GM19324 (cell line): ENCODE results near the gene SPG11.

ENCODE experiments used
- ATAC-seq: cut with Tn5 transposase; IDR thresholded peaks from one replicate; pipeline ENCODE4 v1.9.1; 2021; ENCODE audit warnings: mild to moderate bottlenecking, moderate library complexity; ENCODE audit not compliant: unreplicated experiment, low FRiP score

SPG11 gene

DNA sequence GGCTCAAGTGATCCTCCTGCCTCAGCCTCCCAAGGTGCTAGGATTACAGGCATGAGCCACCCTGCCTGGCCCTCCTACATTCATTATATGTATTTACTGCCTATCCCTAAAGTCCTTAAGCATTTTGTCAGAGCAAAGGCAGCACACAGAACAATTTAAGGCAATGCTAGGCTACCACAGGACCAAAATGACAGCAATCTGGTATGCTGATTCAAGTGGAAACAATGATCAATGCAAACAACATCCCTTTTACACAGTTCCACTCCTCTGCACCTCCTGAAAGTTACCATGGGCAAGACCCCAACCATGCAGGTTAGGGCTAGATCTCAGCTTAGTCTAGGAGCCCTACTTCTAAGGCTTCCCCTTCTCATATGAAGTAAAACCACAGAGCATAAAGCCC, 40.3 kb downstream of the SPG11 start:
- ATAC-seq = no peak

DNA sequence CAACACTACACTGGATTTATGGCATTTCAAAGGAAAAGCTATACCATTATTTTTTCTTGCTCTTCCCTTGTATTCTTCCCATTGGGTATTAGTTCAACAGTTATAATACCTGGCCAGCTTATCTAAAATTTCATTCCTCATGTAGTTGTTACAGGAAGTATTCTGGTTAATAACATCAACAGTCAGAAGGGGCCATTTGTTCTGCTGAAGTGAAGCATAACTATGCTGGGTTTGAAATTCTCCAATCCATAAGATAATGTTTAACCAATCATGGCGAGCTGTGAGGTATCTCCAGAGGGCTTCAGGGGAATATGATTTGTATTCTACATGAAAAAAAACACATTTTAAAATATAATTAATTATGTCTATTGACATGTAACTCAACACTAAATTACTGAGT, 43.4 kb downstream of the SPG11 start:
- ATAC-seq = no peak

DNA sequence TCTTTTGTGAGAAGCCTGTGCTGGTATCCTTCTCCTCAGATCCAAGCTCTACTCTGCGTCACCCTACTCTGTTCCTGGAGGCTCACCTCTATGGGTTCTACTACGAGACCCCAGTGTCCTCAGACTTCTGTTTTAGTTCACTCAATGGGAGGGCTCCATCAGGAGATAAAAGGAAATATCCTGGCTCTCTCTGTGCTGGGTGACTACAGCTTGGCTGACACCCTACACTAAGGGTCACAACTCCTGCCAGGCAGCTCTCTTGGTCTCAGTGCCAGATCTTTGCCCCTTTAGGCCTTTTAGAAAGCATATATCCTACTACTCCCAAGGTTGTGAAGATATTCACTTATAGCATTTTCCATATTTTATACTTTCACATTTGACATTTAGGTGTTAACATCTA, 46.5 kb downstream of the SPG11 start:
- ATAC-seq = no peak

DNA sequence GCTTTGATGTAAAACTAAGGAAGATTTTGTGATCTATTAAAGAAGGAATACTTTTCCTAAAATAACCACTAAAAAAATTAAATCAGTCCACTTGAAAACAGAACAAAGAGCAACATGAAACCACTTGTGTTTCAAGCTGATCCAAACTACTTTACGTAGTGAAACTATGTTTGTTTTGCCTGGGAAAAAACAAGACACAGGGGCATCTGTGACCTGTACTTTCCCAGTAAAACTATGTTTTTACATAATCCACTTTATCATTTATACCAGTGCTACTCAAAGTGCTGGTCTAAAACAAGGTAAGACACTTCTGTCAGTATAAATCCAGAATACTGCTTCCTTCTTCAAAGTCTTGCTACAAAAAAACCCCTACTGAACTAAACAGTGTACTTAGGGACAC, 56.7 kb downstream of the SPG11 start:
- no peak for ATAC-seq

DNA sequence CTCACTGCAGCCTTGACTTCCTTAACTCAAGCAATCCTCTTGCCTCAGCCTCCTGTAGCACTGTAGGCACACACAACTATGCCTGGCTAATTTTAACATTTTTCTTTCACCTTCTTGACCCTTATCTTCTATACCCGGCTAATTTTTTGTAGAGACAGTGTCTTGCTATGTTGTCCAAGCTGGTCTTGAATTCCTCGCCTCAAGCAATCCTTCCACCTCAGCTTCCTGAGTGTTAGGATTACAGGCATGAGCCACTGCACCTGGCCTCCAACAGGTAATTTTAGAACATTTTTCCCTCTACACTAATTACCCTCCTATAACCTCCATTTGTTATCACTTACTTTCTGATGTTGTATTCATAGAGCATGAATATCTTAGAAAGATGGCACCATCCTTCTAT, 60.3 kb downstream of the SPG11 start:
- ATAC-seq = no peak

DNA sequence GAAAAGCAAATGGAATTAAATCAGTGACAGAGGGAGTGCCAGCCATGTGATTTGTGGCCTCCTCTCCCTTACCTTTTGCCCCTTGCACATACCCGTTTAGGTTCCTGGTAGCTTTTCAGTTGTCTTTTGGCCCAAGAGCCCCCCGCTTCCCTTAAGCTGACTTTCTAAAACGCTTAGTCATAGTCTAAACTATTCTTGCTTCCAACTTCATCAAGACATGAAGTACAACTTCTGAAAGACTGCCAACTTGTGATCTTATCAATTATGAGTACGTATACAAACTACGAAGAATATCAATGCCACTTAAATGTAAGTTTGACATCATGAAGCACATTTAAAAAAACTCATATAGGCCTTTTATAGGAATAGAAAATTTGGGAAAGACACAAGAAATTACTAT, 64.6 kb downstream of the SPG11 start:
- ATAC-seq = no peak

DNA sequence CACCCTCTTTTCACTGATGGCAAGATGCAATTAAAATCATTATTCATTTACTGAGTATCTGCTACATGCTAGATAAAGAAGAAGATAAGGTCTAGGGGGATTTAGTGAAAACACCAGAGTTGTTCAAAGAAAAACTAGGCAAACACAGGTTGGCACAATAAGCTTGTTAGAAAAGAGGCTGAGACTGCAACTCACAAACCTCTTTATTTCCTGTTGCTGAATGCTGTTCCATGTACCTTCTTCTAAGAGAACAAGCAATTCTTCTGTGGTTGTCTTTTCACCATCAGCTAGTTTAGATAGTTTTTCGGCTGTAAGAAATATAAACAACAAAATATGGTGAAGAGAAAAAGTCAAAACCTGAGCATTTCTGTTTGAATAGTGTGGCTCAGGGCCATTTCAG, 65.4 kb downstream of the SPG11 start:
- no peak for ATAC-seq

DNA sequence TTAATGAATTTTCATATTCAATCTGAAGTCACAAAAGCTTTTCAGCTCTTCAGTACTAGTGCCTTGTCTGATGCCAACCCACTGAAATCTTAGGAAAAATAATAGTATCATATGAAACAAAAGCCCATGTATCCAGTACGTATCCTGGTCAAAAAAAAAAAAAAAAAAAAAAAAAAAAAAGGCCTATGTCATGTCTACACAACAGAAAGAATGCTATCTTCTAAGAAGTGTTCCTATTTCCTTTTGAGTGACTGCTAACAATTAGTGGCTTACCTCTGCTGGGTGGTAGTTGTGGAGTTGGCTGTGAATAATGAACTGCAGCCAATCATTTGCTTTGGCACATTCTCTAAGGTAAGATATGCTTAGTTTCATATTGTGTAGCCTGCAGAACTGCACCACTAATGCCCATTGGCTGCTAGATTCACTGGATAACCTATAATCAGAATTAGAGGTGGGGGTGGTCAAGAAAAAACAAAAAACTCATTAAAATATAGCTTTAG, 66.9 kb downstream of the SPG11 start:
- no peak for ATAC-seq

DNA sequence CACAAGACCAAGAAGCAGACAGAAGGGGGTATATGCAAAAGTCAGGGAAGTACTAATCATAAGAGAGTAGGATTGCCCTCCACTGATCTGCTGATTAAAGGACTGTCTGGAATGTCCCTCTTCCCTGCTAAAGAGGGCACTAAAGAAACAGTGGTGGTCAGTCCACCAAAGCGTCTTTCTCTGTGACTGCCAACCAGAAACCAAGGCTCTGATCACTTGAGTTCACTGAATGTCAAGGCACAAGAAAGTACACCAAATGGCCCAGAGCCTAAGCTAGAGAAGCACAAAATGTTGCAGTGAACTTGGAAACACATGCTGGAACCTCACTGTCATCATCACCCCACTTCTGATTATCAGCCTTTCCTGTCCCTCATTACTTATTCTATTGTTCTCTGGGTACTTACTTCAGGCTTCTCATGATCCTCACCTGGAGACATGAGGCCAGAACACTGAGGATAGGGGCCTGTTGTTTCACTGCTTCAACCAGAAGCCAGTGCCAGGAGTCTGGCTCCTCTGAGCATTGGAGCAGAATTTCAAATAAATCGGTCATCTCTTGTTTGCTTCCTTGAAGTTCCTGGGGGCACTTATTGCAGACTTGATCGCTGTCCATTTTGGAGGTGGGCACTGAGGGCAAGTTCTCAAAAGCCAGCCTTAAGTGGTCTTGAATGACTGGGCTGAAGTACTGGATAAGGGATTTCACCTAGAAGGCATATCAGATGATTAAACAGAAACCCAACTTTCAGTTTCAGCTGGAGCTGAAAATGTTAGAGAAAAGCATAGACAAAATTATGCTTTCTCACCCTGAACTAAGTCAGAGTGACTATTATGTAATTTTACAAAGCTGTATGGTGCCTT, 67.6 kb downstream of the SPG11 start:
- ATAC-seq = no peak

DNA sequence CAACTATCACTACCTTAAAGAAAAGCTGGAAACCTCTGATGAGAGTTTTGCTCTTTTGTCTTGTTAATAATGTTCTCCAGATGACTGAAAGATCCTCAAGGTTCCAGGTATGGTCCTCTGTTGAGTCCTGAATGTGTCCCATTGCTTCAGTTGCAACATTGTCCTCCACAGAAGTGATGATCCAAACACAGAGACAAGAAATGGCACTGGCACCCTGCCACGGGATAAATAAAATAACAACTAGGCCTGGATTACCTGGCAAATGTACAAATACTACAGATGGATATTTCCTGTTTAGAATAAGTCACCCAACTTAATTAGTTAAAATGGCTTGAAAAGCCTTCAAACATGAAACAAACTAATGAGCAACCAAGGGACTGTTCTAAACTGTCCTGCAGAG, 68.2 kb downstream of the SPG11 start:
- ATAC-seq = no peak

DNA sequence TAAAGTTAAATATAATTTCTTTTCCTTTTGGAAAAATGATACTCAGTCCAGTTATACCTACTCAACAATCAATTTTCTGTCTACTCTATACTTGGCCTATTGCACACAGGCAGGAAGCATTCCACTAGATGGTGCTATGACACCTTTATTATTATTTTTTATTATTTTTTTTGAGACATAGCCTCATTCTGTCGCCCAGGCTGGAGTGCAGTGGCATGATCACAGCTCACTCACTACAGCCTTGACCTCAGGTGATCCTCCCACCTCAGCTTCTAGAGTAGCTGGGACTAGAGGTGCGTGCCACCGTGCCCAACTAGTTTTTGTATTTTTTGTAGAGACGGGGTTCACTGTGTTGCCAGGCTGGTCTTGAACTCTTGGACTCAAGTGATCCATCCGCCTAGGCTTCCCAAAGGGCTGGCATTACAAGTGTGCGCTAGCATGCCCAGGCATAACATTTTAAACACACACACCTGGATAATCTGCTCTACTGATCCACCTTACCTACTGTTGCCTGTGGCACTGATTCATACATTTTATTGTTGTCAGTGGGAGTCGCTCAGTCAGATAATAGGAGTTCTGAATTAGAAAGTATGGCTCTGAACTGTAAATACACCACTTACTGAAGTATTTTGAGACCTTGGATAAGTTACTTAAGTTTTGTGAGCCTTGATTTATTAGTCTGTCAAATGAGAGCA, 70.3 kb downstream of the SPG11 start:
- no peak for ATAC-seq

DNA sequence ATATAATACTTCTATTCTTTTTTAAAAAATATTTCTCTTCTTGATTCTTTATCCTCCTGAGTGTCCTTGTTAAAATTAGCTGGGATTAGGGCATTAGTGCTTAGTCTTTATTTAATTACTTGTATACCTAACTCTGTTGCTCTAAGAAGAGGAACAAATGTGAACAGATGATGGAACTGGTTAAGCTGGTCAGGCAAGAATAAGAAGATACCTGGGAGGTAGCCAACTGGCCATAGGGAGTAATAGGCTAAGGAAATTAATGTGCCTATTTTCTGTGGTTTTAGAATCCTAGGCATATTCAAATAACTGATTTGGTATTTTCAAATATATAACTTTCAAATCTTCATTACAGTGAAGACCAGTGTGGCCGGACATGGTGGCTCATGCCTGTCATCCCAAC, 72.1 kb downstream of the SPG11 start:
- no peak for ATAC-seq

DNA sequence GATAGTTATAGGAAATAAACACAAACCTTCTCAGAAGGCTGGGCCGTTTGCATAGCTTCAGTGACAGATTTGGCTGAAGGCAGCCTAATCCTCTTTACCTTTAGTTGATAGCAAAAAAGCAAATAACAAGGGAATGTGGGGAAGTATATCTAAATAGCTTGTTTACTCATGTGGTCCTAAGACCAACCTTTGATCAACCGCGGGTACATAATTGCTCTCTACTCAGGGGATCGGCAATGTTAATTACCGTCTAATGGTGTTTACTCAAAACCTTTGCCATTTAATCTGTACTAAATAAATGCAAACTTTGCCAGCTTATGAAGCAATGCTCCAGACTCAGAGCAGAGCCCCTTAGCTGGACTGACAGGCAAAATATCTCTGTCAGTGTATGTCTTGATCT, 74.9 kb downstream of the SPG11 start:
- ATAC-seq = no peak

DNA sequence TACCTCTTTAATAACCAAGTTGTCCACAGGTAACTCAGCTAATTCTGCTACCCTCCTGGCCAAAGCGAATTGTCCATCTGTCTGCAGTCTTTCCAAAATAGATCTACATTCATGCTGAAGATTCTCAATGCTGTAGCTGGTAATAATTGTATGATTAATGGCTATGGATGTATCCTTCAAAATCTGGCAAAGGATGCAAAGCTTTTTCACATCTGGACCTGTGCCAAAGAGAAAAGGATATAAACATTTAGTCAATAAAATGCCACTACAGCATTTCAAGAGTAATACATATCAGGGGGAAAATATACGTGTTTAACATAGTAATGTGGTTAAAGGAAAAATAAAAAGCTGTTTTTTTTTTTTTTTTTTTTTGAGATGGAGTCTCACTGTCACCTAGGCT, 77.8 kb downstream of the SPG11 start:
- ATAC-seq = no peak

DNA sequence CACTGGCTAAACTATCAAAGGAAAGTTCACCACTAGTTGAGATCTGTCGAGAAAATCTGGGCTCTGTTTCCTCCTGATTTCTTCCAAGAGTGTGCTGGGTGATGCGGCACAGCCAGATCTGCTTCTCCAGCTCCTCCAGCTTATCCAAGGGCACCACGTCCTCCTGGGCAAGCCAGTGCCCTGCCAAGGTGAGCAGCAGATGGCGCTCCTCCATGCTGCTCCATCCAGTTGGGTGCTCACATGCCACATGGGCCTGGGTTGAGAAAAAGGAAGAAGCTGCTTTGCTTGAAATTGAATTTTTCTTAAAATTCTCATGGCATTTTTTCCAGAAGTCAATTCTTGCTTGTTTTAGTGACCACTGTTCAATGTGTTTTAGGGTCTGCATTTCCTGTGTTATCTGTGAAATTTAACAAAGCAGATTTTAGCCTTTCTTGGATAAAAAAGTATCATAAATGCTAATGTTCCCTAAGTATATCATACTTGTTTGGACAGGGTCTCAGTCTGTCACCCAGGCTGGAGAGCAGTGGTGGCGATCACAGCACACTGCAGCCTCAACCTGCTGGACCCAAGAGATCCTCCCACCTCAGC, 79.2 kb downstream of the SPG11 start:
- ATAC-seq = no peak

DNA sequence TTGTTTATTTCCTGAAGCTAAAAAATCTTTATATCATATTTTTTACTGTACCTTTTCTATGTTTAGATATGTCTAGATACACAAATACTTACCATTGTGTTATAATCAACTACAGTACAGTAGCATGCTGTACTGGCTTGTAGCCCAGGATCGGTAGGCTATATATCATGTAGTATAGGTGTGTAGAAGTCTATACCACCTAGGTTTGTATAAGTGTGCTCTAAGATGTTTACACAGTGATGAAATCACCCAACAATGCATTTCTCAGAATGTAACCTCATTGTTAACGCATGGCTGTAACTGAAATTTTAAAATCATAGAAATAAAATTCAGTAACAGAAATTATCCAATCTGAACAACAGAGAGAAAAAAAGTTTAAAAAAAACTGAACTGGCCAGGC, 83.4 kb downstream of the SPG11 start:
- ATAC-seq = no peak

DNA sequence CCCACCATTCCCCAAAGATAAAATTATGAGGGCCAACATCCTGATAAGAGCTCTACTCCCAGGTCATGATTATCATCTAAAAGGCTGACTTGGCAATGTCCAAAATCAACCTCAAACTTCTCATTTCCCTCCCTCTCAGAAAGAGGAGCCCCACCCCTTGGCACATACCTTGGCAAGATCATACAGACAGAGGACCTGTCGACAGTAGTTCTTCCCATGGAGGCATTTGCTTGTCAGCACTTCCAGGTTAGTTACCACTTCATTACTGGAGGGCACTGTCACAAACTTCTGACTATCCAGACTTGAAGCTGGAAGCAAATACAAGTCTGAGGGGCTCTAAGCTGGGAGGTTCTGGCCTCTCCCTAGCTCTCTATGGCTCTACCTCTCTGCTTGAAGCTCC, 88.7 kb downstream of the SPG11 start:
- ATAC-seq = no peak

DNA sequence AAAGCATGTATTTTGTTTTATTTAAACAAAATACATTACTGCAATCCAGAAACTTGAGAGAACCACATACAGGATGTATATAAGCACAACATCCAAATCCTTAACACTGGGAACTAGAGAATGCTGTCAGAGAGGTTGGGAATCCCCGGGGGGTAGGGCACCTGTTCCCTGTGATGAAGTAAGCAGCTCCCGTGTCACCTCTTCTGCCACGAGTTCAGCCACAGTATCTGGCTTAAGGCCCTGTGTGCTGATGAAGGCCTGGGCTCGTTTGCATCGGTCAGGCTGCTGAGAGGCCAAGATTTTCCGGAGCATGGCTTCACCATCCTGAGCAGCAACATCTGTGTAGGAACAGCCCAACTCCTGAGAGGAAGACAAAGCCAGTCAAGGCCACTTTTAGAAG, 90.1 kb downstream of the SPG11 start:
- no peak for ATAC-seq

DNA sequence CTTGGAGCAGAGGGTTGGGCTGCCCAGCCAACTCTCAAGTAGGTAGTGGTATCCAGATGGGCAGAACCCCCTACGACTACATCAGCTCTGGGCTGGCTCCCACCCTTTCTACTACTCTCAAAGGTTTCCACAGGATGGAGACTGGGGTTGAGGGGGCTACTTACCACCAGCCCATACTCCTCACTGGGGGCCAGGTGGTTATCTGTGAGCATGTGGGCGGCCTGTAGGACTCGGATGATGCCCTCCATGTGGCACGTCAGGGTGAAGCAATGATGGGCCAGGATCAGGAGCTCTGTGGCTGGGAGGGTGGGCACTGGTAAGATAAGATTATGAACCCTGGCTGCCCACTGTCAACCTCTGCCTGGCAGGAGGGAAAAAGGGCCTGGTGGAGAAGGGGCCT, 93.1 kb downstream of the SPG11 start:
- no peak for ATAC-seq

DNA sequence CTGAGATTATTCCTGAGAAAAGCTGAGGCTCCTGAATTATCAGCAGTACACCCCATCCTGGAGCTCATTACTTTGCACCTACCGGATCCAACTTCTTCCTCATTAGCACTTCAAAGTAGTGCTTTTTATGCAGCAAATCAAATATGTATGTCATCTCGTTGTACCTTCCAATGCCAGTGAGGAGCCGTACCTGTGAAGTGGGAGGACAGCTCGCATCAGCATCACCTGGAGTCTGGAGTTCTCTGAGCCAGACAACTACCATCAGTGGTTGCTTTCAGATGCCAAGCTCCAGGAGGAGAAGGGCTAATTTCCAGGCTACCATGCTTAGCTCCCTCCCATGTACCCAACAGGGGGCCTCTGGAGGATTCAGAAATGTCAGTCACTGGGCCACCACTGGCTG, 94.1 kb downstream of the SPG11 start:
- no peak for ATAC-seq

DNA sequence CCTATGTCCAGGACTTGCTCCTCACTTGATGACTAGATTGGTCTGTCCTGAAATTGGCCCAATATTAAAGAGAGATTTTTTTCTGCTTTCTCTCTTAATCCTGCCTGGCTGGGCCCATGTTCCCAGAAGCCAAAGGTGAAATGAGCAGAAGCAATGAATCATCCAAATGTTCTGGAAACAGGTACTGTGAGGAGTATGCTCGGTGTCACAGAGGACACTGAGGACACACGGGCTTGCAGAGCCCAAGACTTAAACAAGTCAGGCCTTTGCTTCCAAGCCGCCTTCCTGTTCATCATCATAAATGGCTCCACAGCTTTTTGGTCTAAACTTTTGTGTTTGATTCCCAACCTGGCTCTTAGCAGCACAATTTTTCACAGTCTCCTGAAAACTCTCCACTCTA, 95.1 kb downstream of the SPG11 start:
- no peak for ATAC-seq

DNA sequence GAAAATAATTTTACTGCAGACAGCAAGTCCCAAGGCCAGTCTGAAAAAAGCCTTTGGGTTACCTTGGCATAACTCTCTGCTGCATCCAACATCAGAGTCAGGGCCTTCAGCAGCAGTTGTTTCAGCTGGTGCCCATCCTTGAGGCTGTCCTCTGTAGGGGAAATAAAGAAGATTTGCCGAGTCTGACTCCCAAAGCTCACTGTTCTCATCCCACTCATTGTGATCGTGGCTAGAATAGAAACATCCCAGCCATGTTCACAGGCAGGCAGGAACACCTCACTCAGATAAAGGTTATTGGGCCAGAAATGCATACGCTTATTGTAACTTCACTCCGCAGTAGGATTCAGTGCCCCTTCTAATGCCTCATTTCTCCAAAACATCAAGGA, 97.3 kb downstream of the SPG11 start:
- no peak for ATAC-seq
